HG03521 (cell line): ENCODE data around the gene NEDD4L.

ENCODE experiments used
- ATAC-seq: cut with Tn5 transposase; IDR thresholded peaks from one replicate; pipeline ENCODE4 v1.9.1; 2021; ENCODE audit warnings: mild to moderate bottlenecking, moderate library complexity; ENCODE audit not compliant: unreplicated experiment

NEDD4L gene

DNA sequence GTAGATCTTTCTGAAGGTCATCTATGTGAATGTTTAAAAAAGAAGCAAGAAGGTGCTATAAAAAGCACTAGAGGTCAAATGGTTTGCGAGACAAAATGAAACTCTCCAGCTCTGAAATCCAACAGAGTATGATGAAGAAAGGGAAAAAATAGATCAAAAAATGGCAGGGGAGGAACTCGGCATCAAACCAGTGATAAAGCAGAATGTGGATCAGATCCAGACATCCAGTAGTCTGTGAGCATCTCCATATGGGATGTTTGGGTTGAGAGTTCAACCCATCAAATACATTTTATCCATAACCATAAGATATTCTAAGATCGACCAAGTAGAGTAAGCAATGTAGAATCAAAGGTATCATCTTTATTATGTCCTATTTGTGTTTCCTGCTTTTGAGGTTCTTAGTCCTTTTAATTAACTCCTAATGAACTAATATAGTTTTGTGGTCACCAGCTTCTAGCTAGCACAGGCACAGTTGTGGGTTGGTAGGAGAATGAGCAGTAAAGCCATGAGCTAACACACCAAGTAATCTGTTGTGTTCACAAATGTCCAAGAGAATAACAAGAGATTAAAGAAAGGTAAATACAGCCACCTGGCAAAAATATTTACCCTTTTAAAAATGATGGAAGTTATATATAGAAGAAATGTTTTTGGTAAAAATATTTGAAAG lies 160.9 kb downstream of the NEDD4L start:
- ATAC-seq = no peak

GRCh38 chr18:58205443-58206160 lies 161.6 kb downstream of the NEDD4L start:
- no peak for ATAC-seq

DNA sequence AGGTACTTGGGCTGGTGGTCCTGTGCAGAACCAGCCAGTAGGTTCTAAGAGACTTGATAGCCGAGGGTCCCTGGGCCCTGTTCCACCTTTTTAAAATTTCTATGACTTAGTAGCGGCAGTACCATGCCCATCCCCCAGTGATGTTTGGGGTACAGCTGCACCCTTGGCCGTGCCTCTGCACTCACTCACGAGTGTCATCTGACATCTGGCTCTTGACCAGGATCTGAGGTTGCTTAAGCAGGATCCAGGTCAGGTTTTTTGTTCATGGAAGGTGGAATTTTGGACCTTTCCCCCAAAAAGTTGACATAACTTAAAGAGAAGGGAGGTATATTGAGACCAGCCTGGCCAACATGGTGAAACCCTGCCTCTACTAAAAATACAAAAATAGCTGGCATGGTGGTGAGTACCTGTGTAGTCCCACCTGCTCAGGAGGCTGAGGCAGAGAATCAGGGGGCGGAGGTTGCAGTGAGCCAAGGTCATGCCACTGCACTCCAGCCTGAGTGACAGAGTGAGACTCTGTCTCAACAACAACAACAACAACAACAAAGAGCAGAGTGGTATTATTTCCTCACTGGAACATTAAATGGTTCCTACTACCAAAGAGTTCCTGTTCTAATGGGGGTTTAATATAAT lies 163.6 kb downstream of the NEDD4L start:
- ATAC-seq = no peak

GRCh38 chr18:58208207-58208932 lies 164.3 kb downstream of the NEDD4L start:
- ATAC-seq = no peak

DNA sequence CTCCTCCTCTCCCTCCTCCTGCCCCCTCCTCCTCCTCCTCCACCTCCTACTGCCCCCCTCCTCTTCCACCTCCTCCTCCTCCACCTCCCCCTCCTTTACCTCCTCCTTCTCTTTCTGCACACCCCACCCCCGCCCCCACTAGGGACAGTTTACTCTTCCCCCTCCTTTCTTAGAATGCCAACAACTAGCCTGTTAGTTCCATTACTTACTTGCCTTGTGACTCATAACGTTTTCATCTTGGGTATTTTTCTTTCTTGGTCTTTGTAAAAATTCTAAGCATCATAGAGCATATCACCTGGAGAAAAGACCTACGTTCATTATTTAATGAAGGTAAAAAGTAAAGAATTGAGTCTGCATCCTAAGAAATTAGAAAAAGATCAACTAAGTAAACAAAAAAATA lies 165.3 kb downstream of the NEDD4L start:
- ATAC-seq = no peak

GRCh38 chr18:58211510-58211909 lies 167.5 kb downstream of the NEDD4L start:
- ATAC-seq = no peak

- no peak for ATAC-seq
Measured at GRCh38 chr18:58212274-58212673, 168.2 kb downstream of the NEDD4L start.

DNA sequence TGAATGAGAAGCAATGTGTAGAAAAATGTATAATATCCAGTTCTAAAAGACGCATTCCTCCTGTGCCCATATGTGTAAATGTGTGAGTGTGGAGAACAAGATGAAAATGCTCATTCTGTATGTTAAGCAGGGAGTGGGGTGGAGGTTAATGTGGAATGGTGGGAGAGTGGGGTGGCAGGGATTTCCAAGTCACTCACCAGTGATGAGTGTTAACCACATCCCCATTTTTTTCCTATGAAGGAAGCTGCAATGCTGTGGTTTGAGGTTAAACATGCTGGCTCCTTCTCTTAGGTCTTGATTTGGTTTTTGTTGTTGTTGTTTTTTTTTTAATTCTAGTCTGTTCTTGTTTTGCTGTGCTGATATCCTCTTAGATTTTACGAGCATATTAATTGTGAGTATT lies 169.4 kb downstream of the NEDD4L start:
- no peak for ATAC-seq

DNA sequence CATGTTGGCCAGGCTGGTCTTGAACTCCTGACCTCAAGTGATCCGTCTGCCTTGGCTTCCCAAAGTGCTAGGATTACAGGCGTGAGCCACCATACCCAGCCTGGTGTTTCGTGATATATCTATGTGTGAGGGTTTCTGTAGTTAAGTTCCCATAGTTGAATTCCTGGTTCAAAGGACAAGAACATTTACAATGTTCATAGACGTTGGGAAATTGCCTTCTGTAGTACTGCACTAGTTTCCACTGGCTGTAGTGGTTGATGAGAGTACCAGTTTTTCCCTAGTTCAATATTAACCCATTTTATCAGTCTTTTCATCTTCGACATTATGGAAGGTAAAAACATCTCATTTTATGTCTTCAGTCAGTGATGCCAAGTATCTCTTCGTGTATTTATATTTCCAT lies 171.0 kb downstream of the NEDD4L start:
- no peak for ATAC-seq

DNA sequence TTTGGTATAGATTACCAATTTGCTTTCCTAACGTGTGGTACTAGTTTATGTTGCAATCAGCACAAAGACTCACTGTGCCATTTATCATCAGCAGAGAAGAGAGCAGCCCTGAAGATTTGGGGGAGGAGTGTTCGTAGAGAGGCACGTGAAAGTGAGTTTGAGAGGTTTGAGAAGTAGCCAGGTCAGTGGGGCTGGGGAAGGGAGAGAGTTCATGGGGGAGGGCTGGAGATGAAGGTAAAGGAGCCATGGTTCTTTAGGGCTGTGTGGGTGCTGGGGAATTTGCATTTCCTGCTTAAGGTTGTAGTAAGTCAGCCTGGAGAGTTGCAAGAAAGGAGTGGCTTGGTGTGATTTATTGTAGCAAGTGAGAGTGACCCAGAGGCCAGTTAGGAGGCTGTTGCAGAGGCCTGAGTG lies 172.1 kb downstream of the NEDD4L start:
- ATAC-seq = no peak

GRCh38 chr18:58217052-58217451 lies 173.0 kb downstream of the NEDD4L start:
- ATAC-seq = no peak

DNA sequence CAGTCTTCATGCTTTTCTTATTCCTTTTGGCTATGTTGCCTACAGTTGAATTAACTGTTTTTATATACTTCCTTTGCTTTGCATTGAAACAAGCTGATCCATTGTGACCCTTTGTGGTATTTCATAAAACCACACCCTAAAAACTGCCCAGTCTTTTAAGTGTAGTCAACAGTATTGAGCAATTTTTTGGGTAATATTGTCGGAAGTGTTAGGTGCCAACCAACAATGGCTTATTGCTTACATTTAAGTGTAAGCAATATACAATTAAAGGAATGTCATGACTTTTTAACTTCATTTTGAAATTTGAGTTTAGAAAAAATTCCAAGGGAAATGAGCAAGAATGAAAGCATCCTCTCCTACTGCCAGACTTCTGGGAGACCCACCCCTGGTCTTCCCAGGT lies 174.1 kb downstream of the NEDD4L start:
- ATAC-seq = no peak

DNA sequence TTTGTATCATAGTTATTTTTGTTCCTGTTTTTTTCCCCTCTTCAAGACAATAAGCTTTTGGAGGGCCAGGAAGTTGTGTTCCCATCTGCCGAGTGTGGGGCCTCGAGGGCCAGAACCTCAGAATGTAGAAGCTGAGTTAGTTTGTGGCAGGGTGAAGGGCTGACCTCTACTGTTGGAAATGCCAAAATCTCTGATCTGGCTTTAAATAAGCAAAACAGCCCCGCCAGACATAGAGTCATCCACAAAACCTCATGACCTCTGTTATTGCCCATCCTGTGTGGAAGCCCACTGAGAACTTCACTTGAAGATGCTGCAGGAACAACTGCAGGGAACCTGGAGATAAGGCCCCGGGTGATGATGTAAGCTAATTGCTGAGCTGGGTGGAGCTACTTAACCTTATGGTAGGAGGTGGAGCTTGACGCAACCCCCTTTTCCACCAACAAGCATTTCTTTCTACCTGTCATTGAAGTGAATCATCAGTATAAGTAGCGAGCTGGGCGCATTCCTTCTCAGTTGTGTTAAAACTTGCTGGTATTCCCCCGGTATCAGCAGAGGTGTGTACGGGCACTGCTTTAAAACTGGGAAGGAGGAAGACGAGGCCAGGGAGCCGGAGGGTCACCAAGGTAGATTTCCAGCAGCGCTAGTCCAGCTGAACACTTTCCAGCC lies 177.2 kb downstream of the NEDD4L start:
- ATAC-seq = no peak

DNA sequence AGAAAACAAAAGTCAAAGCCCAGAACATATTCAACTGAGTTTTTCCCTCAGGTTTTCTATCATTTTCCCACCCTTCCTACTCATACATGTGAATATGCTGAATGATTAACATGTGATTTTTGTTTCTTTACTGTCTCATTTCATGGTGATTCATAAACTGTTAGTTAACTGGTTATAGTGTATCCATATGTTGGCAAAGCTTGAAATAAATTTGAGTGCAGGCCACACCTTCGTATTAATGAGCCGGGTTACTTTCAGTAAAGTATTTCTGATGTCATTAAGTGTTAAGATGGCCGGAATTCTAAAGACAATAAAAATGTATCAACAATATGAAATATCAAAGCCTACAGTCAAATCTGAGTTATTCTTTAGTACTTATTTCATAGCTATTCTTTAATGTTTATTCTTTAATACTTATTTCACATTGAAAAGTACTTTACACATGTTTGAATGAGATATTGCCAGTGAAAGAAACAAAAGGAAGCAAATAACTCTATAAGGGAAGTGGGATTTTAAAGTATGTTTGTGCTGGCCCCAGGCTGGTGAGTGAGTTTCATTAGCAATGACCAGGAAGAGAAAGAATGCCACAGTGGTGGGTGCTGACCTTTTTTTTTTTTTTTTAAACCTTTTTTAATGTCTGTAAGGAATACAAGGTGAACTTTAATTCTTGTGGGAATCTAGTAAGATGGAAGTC lies 178.6 kb downstream of the NEDD4L start:
- ATAC-seq = no peak

GRCh38 chr18:58223717-58224424 lies 179.8 kb downstream of the NEDD4L start:
- no peak for ATAC-seq

- no peak for ATAC-seq
Measured at GRCh38 chr18:58224425-58224750, 180.4 kb downstream of the NEDD4L start.

GRCh38 chr18:58225101-58225500 lies 181.1 kb downstream of the NEDD4L start:
- peak; percentile 77 for ATAC-seq

DNA sequence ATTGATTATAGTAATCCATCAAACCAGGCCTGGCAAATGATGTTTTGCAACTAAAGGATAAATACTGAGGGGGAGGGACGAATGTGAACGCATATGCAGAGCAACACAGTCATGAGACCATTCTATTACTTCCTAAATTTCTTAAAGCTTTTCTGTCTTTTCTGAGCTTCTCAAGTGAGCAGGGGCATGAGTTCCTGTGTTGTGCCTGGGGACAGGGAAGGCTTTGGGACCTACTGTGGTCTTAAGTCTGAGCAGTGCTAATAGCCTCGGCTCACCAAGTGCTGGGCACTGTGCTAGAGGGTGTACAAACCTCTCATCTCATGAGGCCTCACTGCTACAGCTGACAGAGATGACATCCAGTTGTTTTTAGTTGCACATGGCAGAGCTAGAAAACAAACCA lies 182.4 kb downstream of the NEDD4L start:
- no peak for ATAC-seq

GRCh38 chr18:58227361-58227930 lies 183.4 kb downstream of the NEDD4L start:
- ATAC-seq = no peak

GRCh38 chr18:58228176-58228575 lies 184.2 kb downstream of the NEDD4L start:
- ATAC-seq = no peak
